ENCODE results near the gene ANKUB1. TPM values are rescaled to one million over a fixed set of nuclear protein-coding genes. Genes with fewer than 3 reads are reported as not detected.

Gene ANKUB1
- total and polyA plus RNA-seq, 4 donors = 0.19 TPM; not detected in 3

DNA sequence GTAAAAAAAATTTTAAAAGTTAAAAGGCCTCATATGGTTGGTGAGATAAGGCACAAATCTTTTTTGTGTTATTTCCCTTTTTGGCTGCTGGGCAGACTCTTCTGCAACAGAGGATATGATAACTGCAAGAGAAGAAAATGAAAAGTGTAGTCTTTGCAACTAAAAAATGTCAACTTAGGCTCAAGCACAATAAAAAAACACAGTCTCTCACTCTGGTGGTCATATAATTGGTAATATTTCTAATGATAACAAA, 55.5 kb downstream of the ANKUB1 start:
- H3K4me3 ChIP-seq (ENCODE audit: low read depth in 1 of 3, low read length in 3 of 3) = no peak overlapping the region
- no peak for TF ChIP-seq FOXA1 (IDR thresholded peaks at IDR 0.05)
- TF ChIP-seq, protein P1, sequence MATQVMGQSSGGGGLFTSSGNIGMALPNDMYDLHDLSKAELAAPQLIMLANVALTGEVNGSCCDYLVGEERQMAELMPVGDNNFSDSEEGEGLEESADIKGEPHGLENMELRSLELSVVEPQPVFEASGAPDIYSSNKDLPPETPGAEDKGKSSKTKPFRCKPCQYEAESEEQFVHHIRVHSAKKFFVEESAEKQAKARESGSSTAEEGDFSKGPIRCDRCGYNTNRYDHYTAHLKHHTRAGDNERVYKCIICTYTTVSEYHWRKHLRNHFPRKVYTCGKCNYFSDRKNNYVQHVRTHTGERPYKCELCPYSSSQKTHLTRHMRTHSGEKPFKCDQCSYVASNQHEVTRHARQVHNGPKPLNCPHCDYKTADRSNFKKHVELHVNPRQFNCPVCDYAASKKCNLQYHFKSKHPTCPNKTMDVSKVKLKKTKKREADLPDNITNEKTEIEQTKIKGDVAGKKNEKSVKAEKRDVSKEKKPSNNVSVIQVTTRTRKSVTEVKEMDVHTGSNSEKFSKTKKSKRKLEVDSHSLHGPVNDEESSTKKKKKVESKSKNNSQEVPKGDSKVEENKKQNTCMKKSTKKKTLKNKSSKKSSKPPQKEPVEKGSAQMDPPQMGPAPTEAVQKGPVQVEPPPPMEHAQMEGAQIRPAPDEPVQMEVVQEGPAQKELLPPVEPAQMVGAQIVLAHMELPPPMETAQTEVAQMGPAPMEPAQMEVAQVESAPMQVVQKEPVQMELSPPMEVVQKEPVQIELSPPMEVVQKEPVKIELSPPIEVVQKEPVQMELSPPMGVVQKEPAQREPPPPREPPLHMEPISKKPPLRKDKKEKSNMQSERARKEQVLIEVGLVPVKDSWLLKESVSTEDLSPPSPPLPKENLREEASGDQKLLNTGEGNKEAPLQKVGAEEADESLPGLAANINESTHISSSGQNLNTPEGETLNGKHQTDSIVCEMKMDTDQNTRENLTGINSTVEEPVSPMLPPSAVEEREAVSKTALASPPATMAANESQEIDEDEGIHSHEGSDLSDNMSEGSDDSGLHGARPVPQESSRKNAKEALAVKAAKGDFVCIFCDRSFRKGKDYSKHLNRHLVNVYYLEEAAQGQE (IDR thresholded peaks at IDR 0.05) = no peak
- TF ChIP-seq, protein P2, sequence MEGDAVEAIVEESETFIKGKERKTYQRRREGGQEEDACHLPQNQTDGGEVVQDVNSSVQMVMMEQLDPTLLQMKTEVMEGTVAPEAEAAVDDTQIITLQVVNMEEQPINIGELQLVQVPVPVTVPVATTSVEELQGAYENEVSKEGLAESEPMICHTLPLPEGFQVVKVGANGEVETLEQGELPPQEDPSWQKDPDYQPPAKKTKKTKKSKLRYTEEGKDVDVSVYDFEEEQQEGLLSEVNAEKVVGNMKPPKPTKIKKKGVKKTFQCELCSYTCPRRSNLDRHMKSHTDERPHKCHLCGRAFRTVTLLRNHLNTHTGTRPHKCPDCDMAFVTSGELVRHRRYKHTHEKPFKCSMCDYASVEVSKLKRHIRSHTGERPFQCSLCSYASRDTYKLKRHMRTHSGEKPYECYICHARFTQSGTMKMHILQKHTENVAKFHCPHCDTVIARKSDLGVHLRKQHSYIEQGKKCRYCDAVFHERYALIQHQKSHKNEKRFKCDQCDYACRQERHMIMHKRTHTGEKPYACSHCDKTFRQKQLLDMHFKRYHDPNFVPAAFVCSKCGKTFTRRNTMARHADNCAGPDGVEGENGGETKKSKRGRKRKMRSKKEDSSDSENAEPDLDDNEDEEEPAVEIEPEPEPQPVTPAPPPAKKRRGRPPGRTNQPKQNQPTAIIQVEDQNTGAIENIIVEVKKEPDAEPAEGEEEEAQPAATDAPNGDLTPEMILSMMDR (IDR thresholded peaks at IDR 0.05; ENCODE audit: low read depth, low read length, missing input control) = no peak
- no peak for TF ChIP-seq FOXA2 (IDR thresholded peaks at IDR 0.05)
- TF ChIP-seq, protein P3, sequence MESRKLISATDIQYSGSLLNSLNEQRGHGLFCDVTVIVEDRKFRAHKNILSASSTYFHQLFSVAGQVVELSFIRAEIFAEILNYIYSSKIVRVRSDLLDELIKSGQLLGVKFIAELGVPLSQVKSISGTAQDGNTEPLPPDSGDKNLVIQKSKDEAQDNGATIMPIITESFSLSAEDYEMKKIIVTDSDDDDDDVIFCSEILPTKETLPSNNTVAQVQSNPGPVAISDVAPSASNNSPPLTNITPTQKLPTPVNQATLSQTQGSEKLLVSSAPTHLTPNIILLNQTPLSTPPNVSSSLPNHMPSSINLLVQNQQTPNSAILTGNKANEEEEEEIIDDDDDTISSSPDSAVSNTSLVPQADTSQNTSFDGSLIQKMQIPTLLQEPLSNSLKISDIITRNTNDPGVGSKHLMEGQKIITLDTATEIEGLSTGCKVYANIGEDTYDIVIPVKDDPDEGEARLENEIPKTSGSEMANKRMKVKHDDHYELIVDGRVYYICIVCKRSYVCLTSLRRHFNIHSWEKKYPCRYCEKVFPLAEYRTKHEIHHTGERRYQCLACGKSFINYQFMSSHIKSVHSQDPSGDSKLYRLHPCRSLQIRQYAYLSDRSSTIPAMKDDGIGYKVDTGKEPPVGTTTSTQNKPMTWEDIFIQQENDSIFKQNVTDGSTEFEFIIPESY (IDR thresholded peaks at IDR 0.05) = no peak
- no peak for TF ChIP-seq NR2F2 (IDR thresholded peaks at IDR 0.05)
- no peak for TF ChIP-seq RXRA (IDR thresholded peaks at IDR 0.05)
- no peak for TF ChIP-seq TAF1 (conservative IDR thresholded peaks at IDR 0.05)
- TF ChIP-seq, protein P4, sequence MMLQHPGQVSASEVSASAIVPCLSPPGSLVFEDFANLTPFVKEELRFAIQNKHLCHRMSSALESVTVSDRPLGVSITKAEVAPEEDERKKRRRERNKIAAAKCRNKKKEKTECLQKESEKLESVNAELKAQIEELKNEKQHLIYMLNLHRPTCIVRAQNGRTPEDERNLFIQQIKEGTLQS (IDR thresholded peaks at IDR 0.05) = no peak
- TF ChIP-seq HNF4G (IDR thresholded peaks at IDR 0.05) = no peak
- TF ChIP-seq RAD21 (IDR thresholded peaks at IDR 0.05) = no peak
- TF ChIP-seq, protein P5, sequence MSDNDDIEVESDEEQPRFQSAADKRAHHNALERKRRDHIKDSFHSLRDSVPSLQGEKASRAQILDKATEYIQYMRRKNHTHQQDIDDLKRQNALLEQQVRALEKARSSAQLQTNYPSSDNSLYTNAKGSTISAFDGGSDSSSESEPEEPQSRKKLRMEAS (IDR thresholded peaks at IDR 0.05) = no peak
- TF ChIP-seq YY1 (IDR thresholded peaks at IDR 0.05) = no peak
- TF ChIP-seq HNF4A (conservative IDR thresholded peaks at IDR 0.05) = no peak
- no peak for TF ChIP-seq GABPA (IDR thresholded peaks at IDR 0.05 in 1 of 2, conservative IDR thresholded peaks at IDR 0.05 in 1 of 2)
- no peak for TF ChIP-seq JUND (IDR thresholded peaks at IDR 0.05)
- no peak for TF ChIP-seq SP1 (IDR thresholded peaks at IDR 0.05)
- TF ChIP-seq EGR1 (IDR thresholded peaks at IDR 0.05; ENCODE audit: low read depth in 2 of 2) = no peak
- peaks cover 1 to 15% (median 8%) of the 10 kb centered on the region in 4 donors for H3K36me3 ChIP-seq (ENCODE audit: control insufficient read depth in 4 of 4, insufficient read depth in 3 of 4, low read depth in 1 of 4, low read length in 3 of 4)
- H3K27ac ChIP-seq (ENCODE audit: low read depth in 1 of 2, low read length in 2 of 2) = no peak overlapping the region
- no peak for DNase-seq (ENCODE audit: low spot score)
- H3K4me1 ChIP-seq (ENCODE audit: control insufficient read depth in 4 of 4, insufficient read depth in 4 of 4, low read length in 3 of 4) = no peaks in the 10 kb centered on the region
- no peaks in the 10 kb centered on the region for H3K9me3 ChIP-seq (ENCODE audit: control insufficient read depth in 4 of 4, low read length in 3 of 4)
- H3K27me3 ChIP-seq (ENCODE audit: control insufficient read depth in 4 of 4, insufficient read depth in 4 of 4, low read length in 3 of 4) = no peaks in the 10 kb centered on the region
- H3K9ac ChIP-seq (ENCODE audit: low read depth in 1 of 2, low read length in 2 of 2) = no peak overlapping the region

Measured in liver (tissue), 9 donors.